ENCODE measurements around the gene OR11H7.
"Not testable (repeated sequence)": the region's sequence is repeated elsewhere in the genome, so short reads cannot be mapped to it uniquely, and the experiment has no call there.

OR11H7 gene

GRCh38 chr14:20278414-20278813, 49.6 kb downstream of the OR11H7 start:
- DNase-seq (ENCODE audit: low read depth, low spot score): no peak

- DNase-seq (ENCODE audit: low read depth, low spot score): not testable (repeated sequence)
These were observed 51.5 kb downstream of the OR11H7 start for GRCh38 chr14:20280265-20280664.

Data from smooth muscle cell of the brain vasculature (primary cell).